Omental fat pad (tissue), 4 donors: ENCODE measurements around the gene RNF20. TPM values are rescaled to one million over a fixed set of nuclear protein-coding genes. Genes with fewer than 3 reads are reported as not detected.
"Not testable (repeated sequence)": the region's sequence is repeated elsewhere in the genome, so short reads cannot be mapped to it uniquely, and the experiment has no call there.

ENCODE experiments used
- ATAC-seq: fragments of 150-250 bp; one replicate; pipeline ENCODE4 v1.9.1; 2016; ENCODE audit warnings: mild to moderate bottlenecking, moderate library complexity; ENCODE audit not compliant: low FRiP score
- DNase-seq: peaks from one replicate; pipeline ENCODE4 v3.0.0-alpha.2; 2019; ENCODE audit warnings: low spot score
- total RNA-seq, 4 donors: library from RNA; depleted of rRNA; stranded (reverse); fragments of >200 nt; gene quantifications; one replicate each; pipeline ENCODE4 v1.1.0, GENCODE V29; 2016
- TF ChIP-seq, protein P1 (sequence below), 3 donors: fragments of 450-650 bp; IDR thresholded peaks; one replicate each; pipeline ENCODE4 v1.5.1; 2016 to 2017; ENCODE audit warnings: antibody characterized with exemption in 3 of 3, mild to moderate bottlenecking in 3 of 3, moderate library complexity in 2 of 3

The RNF20 gene
- total RNA-seq, 4 donors from 2014 or later, result 14.2 to 25.4 (median 19.8) TPM

DNA sequence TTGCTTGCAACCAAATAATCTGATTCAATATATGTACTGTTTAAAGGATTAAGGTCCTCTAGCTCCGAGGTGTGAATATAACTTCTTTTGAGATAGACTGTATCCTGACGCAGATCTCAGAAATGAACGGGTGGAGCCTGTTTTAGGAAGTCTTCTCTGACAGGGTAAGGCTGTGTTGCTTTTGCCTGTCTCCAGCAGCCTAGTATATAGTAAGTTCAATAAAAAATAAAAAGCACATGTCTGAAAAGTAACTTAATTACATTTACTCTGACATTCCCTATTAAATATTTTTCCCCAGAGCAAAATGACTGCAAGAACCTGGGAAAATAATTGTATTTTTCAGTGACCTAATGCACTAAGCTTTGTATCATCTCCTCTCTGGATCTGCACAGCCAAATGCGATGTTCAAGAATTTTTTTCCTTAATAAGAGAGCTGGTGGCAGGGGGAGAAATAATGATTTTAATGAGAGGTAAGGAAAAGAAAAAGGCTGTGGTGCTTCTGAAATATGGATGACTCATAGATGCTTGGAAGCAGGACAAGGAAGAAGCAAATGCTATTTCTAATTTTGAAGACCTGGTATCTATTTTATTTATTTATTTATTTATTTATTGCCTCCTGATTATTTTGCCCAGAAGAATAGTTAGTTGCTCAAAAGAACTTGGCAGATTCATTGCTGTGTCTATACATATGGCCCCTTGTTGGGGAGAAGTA lies 53.8 kb downstream of the RNF20 start:
- TF ChIP-seq, protein P1, sequence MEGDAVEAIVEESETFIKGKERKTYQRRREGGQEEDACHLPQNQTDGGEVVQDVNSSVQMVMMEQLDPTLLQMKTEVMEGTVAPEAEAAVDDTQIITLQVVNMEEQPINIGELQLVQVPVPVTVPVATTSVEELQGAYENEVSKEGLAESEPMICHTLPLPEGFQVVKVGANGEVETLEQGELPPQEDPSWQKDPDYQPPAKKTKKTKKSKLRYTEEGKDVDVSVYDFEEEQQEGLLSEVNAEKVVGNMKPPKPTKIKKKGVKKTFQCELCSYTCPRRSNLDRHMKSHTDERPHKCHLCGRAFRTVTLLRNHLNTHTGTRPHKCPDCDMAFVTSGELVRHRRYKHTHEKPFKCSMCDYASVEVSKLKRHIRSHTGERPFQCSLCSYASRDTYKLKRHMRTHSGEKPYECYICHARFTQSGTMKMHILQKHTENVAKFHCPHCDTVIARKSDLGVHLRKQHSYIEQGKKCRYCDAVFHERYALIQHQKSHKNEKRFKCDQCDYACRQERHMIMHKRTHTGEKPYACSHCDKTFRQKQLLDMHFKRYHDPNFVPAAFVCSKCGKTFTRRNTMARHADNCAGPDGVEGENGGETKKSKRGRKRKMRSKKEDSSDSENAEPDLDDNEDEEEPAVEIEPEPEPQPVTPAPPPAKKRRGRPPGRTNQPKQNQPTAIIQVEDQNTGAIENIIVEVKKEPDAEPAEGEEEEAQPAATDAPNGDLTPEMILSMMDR (IDR thresholded peaks at IDR 0.05), result no peak
- ATAC-seq, result no peak
- DNase-seq, result no peak

DNA sequence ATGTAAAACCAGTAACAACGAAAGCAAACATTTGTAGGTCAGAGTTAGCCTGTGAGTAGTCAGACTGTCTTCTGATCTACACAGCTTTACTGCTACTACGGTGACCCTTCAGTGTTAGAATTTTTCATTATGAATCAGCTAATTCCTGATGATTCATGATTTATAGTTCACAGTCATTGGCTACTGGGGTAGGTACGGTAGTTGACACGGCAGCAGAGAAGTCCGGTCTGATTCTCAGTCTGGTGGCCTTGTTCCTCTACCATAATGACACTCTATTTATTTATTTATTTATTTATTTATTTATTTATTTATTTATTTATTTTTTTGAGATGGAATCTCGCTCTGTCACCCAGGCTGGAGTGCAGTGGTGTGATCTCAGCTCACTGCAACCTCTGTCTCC lies 56.4 kb downstream of the RNF20 start:
- not testable (repeated sequence) for ATAC-seq, DNase-seq

GRCh38 chr9:101590901-101591300 lies 57.2 kb downstream of the RNF20 start:
- DNase-seq (no peak), ATAC-seq (no peak)
- TF ChIP-seq, protein P1 (IDR thresholded peaks at IDR 0.05), result no peak

DNA sequence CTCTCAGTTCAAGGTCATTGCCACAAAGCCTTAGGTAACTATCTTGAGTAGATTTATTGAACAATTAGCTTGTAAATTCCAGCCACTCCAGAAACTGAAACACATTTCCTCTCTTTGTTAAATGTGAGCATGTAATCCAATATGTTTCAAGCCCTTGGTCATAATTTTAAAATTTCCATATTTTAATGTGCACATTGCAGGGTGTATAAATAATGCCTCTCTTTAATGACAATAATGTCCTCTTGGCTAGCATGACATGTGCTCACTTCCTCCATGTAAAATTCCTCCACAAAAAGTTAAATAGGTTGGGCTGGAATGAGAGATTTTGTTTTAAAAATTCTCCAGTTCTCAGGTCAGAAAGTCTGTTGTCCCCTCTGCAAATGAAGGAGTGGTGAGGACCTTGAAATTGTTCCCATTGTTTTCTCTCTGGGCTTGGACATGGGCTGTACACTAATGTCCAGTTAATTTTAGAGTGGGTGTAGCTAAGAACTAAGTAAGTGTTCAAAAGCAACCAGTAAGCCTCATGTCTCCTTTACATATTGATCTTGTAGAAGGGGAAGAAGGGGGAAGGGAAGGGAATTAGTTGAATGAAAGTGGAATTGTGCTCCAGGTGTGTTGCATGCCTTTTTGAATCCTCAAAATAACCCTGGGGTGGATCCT lies 58.3 kb downstream of the RNF20 start:
- DNase-seq (no peak), ATAC-seq (no peak)
- TF ChIP-seq, protein P1 (IDR thresholded peaks at IDR 0.05), result no peak

DNA sequence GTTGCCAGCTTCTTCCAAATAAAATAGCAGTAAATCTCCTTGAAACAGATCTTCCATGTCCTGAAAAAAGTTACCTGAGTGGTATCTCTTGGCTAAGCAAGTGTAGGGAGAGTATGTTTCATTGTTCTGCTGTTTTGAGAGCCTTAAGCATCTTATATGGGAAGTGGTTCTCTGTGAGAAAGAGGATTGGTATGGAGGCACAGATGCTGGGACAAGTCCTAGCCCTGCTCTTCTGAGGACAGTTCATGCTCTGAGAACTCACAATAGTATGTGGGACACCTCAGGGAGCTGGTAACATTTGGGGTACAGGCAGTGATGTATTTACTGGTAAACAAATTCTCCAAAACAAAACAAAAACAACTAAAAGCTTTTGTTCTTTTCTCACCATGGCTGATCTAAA lies 59.1 kb downstream of the RNF20 start:
- TF ChIP-seq, protein P1 (IDR thresholded peaks at IDR 0.05), result no peak
- ATAC-seq (no peak), DNase-seq (no peak)

DNA sequence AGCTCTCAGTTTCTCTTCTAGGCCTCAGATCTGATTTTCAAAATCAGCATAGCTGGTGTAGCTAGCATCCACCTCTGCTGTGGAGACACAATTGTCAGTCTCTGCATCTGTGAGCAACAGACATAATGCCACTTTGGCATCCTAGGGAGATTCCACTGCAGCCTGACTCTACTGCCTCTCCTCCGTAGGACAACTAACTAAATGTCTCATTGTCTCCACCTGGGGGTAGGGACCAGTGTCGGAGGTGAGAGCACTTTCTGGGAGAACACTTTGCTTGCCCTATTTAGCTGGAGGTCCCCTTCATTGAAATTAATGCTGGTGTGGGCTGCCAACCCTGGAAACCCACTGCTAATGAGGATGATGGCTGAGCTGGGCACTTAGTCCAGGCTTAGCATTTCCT lies 59.7 kb downstream of the RNF20 start:
- ATAC-seq, result no peak
- TF ChIP-seq, protein P1 (IDR thresholded peaks at IDR 0.05), result no peak

DNA sequence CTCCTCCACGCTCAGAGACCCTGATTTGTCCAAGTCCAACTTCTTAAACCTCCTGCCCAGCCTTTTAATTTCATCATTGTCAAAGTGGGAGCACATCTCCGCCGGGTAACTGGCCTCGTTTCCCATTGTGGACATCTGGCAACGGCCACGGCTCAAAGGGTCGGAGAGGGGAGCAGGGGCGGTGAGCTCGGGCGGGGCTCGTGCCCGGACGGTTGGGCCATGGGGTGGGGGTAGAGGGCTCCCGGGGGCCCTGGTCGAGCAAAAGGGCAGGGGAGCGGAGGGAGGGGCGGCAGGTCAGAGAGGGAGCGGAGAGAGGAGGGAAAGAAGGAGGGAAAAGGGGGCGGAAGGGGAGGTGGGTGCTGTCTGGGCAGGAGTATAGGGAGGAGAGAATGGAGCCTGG lies 61.1 kb downstream of the RNF20 start, which contains the start of gene PPP3R2:
Gene PPP3R2, minus strand, starts transcription at position 174 of the 400 bp plus-strand sequence. Its CDS starts 48 bp downstream, at position 126.
- TF ChIP-seq, protein P1 (IDR thresholded peaks at IDR 0.05), result no peak
- no peak for ATAC-seq
- no peak for DNase-seq

More for the DNA sequence above, 59.7 kb downstream of the RNF20 start:
- DNase-seq, result no peak
